Motor neuron (in vitro differentiated cells): Measurements from ENCODE around the gene SLC6A7. TPM values are rescaled to one million over a fixed set of nuclear protein-coding genes. Genes with fewer than 3 reads are reported as not detected.
A peak's percentile ranks its signal among the peaks of the same experiment; 100 is the strongest.
"Not testable (repeated sequence)": the region's sequence is repeated elsewhere in the genome, so short reads cannot be mapped to it uniquely, and the experiment has no call there.

Experiments
- ATAC-seq, 8 experiments: fragments of 200-7000 bp; cut with Tn5 transposase; replicated peaks in 6 of 8; 2 replicates each; pipeline ENCODE4 v1.8.0; 2021; ENCODE audit warnings: mild to moderate bottlenecking in 8 of 8, moderate library complexity in 8 of 8
- H3K27ac ChIP-seq, 2 donors: fragments of 250-450 bp; sonication (Bioruptor Pico); 2 replicates each; pipeline ENCODE4 v1.9.0; 2021; ENCODE audit warnings: antibody characterized with exemption in 2 of 2, mild to moderate bottlenecking in 2 of 2, moderate library complexity in 1 of 2
- H3K4me1 ChIP-seq, 2 donors: fragments of 250-450 bp; sonication (Bioruptor Pico); replicated peaks in 1 of 2; 2 replicates each; pipeline ENCODE4 v1.6.1; 2021; ENCODE audit warnings: antibody characterized with exemption in 2 of 2, mild to moderate bottlenecking in 2 of 2, moderate library complexity in 1 of 2
- H3K4me3 ChIP-seq, 5 donors: fragments of 250-450 bp; sonication (Bioruptor Pico); 2 replicates each; pipeline ENCODE4 v1.9.0; 2021; ENCODE audit warnings: antibody characterized with exemption in 5 of 5, mild to moderate bottlenecking in 5 of 5, moderate library complexity in 4 of 5
- WGBS, 10 experiments: fragments of 450-650 bp; shearing (Covaris generic); methylation state at CpG; one replicate each; pipeline ENCODE4 v1.0.0; 2022; 5-methylcytosine and 5-hydroxymethylcytosine counted together
- in situ Hi-C, 9 experiments: fragments of 400-800 bp; cut with MboI; loops; one replicate each; pipeline ENCODE4 v1.15.0; 2021; ENCODE audit warnings: low sequenced_read_pairs in 9 of 9, low pct_unique_long_range_greater_than_20kb in 2 of 9; ENCODE audit not compliant: unreplicated experiment in 9 of 9
- total RNA-seq, 8 experiments: library from RNA; unstranded; fragments of 300-600 nt; gene quantifications; 2 replicates each; pipeline versions ENCODE4 v1.2.3 to v1.2.4, GENCODE V29; 2022

SLC6A7 gene
- total RNA-seq, 8 experiments from 2014 or later = 0.07 to 1.9 (median 0.14) TPM; not detected in 1

DNA sequence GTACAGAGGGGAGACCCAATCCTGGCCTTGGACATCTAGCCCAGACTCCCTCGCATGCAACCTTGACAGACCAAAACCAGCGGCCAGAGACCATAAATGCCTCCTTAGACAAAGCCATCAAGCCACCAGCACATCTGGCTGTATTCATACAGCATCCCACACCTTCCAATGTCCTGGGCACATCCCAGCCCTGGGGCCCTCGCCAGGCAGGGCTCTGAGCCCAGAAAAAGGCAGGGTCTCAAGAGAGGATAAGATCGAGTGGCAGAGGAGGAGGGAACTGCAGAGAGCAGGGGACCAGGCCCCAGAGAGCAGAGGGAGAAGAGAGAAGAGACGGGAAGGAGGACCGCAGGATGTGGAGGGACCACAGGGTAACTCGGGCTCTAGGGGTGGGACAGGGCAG is 54.3 kb downstream of the SLC6A7 start:
- peaks cover 13 to 14% of the 10 kb centered on the region in 2 donors for H3K4me1 ChIP-seq
- ATAC-seq = no peak
- 21 to 100% (median 83%) methylated on average over 1 to 3 of the region's 7 CpGs; no CpG with 5 or more reads in 3 of the 10 experiments for WGBS, 10 experiments
- in situ Hi-C loops = no loop called here
- H3K4me3 ChIP-seq = no peak overlapping the region
- H3K27ac ChIP-seq = no peak overlapping the region

DNA sequence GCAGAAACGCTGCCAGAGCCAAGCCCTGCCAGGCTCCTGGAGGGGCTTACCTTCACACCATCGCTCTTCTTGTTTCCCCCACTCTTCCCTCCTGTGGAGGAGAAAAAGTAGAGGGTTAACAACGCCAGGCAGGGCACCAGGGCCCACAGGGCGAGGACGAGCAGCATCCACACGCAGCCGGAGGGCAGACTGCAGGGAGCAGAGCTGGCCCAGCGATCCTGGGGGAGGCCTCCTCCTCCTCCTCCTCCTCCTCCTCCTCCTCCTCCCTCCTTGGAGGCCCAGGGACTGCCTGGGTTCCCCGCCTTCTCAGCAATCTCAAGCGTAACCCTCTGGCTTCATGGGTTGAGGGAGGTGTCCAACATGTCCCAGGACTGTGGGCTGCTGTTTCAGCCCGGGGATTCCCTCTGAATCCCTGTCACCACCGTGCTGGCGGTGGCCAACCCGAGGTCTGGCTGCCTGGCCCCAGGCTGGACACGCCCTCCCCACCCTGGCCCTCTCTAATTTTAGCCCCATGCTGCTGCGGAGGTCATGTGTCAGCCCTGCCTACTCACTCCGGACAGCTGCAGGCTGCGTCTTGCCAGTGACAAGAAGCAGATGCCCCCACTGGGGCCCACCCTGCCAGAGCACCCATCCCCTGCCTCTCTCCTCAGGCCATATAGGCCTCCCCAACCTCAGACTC is 55.4 kb downstream of the SLC6A7 start:
- Histone ChIP-seq H3K4me1 (peaks cover 13 to 14% of the 10 kb centered on the region in 2 donors), H3K27ac (peak overlapping the region in 1 of 2 donors; percentile 30), H3K4me3 (no peak overlapping the region)
- in situ Hi-C loops = no loop called here
- WGBS, 10 experiments = 20% methylated on average over 1 to 4 of the region's 18 CpGs; no CpG with 5 or more reads in 8 of the 10 experiments
- peak; percentile 63 to 96 (median 88) for ATAC-seq

DNA sequence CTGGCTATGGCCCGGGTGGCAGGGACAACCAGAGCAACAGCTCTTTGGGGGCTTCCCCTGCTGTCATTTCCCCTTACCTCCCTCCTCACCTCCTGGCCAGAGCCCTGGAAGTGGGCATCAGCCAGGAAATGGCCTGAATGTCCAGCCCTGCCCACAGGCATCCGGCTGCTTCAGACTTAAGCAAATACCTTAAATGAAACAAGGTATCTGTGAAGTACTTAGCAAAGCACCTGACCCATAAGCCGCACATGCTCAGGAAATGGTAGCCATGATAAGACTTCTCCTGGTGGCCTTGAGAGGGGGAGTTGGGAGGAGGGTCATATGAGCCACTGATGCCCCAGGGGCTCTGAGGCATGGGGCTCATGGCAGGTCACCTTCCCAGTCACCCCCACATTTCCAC is 55.9 kb downstream of the SLC6A7 start:
- H3K4me1 ChIP-seq = peaks cover 13 to 14% of the 10 kb centered on the region in 2 donors

GRCh38 chr5:150246429-150246828 is 56.6 kb downstream of the SLC6A7 start:
- no peak for ATAC-seq
- Histone ChIP-seq H3K27ac (no peak overlapping the region), H3K4me1 (peaks cover 13 to 14% of the 10 kb centered on the region in 2 donors), H3K4me3 (no peak overlapping the region)
- in situ Hi-C loops = no loop called here
- 82 to 100% (median 96%) methylated on average over 1 to 5 of the region's 5 CpGs; no CpG with 5 or more reads in 2 of the 10 experiments for WGBS, 10 experiments

More for the DNA sequence above, 55.9 kb downstream of the SLC6A7 start:
- in situ Hi-C loops = no loop called here
- Histone ChIP-seq H3K27ac (no peak overlapping the region), H3K4me3 (no peak overlapping the region)
- no peak for ATAC-seq
- WGBS, 10 experiments = 80 to 100% (median 80%) methylated on average over 1 to 2 of the region's 3 CpGs; no CpG with 5 or more reads in 5 of the 10 experiments

- 93 to 100% methylated on average over 1 to 3 of the region's 5 CpGs; no CpG with 5 or more reads in 8 of the 10 experiments for WGBS, 10 experiments
- in situ Hi-C loops = no loop called here
- peaks cover 11 to 12% of the 10 kb centered on the region in 2 donors for H3K4me1 ChIP-seq
These were observed 57.0 kb downstream of the SLC6A7 start for GRCh38 chr5:150246835-150247234.

GRCh38 chr5:150247726-150248125 is 57.9 kb downstream of the SLC6A7 start:
- no peak overlapping the region for H3K27ac ChIP-seq
- peaks cover 8 to 11% of the 10 kb centered on the region in 2 donors for H3K4me1 ChIP-seq
- ATAC-seq = no peak
- in situ Hi-C loops = no loop called here
- 83 to 96% methylated on average over 1 to 4 of the region's 9 CpGs; no CpG with 5 or more reads in 8 of the 10 experiments for WGBS, 10 experiments
- no peak overlapping the region for H3K4me3 ChIP-seq

More at GRCh38 chr5:150246835-150247234, 57.0 kb downstream of the SLC6A7 start:
- Histone ChIP-seq H3K27ac (no peak overlapping the region), H3K4me3 (no peak overlapping the region)
- no peak for ATAC-seq

GRCh38 chr5:150248493-150248892 is 58.6 kb downstream of the SLC6A7 start:
- H3K4me3 ChIP-seq, H3K27ac ChIP-seq, ATAC-seq, in situ Hi-C loops: not testable (repeated sequence)
- 70 to 100% (median 80%) methylated on average over 1 to 3 of the region's 6 CpGs; no CpG with 5 or more reads in 5 of the 10 experiments for WGBS, 10 experiments
- H3K4me1 ChIP-seq = peaks cover 8 to 11% of the 10 kb centered on the region in 2 donors

DNA sequence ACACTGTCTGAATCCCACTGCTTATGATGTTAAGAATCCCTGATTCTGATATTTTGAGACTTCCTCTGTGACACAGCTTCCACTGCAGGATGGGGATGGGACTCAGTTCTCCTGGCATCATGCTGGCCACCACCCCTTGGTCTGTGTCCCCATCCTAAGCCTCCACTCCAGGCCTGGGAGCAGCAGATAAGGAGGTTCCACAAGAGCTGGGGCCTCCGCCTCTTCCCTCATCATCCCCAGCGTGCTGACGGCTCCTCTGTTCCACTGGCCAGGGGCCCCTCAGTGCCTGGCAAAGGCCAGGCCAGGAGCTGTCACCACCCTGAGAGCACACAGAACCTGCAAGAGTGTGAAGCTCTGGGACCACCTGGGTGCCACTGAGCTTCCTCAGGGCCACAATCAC is 59.1 kb downstream of the SLC6A7 start:
- in situ Hi-C loops = no loop called here
- no peak for ATAC-seq
- H3K4me1 ChIP-seq = peaks cover 8 to 11% of the 10 kb centered on the region in 2 donors
- H3K4me3 ChIP-seq = no peak overlapping the region
- H3K27ac ChIP-seq = peak overlapping the region in 1 of 2 donors; percentile 23
- 100% methylated on average over 3 of the region's 3 CpGs; no CpG with 5 or more reads in 9 of the 10 experiments for WGBS, 10 experiments

GRCh38 chr5:150249744-150250143 is 59.9 kb downstream of the SLC6A7 start:
- in situ Hi-C loops = loop anchor here in 1 of 9 experiments (25.0 kb wide), 1 partner anchor 113 kb away; the partner anchor contains the start of gene TCOF1
- no peak overlapping the region for H3K4me3 ChIP-seq
- peaks cover 11 to 13% of the 10 kb centered on the region in 2 donors for H3K4me1 ChIP-seq
- no peak overlapping the region for H3K27ac ChIP-seq
- 67 to 100% (median 92%) methylated on average over 1 to 3 of the region's 5 CpGs; no CpG with 5 or more reads in 3 of the 10 experiments for WGBS, 10 experiments
- no peak for ATAC-seq

- in situ Hi-C loops = loop anchor here in 1 of 9 experiments (25.0 kb wide), 1 partner anchor 111 kb away; the partner anchor contains the start of gene TCOF1
- WGBS, 10 experiments = 73 to 94% (median 85%) methylated on average over 1 to 5 of the region's 7 CpGs; no CpG with 5 or more reads in 4 of the 10 experiments
- H3K4me1 ChIP-seq = peaks cover 21% of the 10 kb centered on the region in 2 donors
- H3K4me3 ChIP-seq = no peak overlapping the region
- H3K27ac ChIP-seq = no peak overlapping the region
- ATAC-seq = no peak
These were observed 61.6 kb downstream of the SLC6A7 start for GRCh38 chr5:150251504-150251903.

DNA sequence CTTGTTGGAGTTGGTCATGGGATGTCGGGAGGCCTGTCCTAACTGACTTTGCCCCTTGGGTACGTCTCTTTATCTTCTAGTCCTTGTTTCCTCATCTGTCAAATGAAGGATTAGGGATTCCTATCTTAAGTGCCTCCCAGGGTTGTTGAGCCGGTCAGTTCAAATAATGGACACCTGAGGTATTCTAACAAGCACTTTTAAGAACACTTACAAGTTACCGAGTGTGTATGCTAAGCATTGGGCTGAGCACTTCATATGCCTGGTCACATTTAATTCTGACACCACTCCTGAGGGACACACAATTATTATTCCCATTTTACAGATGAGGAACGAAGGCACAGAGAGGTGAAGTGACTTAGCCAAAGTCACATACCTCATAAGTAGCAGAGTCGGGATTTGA is 62.6 kb downstream of the SLC6A7 start:
- Histone ChIP-seq H3K27ac (no peak overlapping the region), H3K4me3 (no peak overlapping the region), H3K4me1 (peaks cover 24 to 25% of the 10 kb centered on the region in 2 donors)
- in situ Hi-C loops = loop anchor here in 1 of 9 experiments (25.0 kb wide), 1 partner anchor 110 kb away; the partner anchor contains the start of gene TCOF1
- no peak for ATAC-seq
- WGBS, 10 experiments = 68 to 100% (median 95%) methylated on average over 2 to 5 of the region's 6 CpGs; no CpG with 5 or more reads in 1 of the 10 experiments

DNA sequence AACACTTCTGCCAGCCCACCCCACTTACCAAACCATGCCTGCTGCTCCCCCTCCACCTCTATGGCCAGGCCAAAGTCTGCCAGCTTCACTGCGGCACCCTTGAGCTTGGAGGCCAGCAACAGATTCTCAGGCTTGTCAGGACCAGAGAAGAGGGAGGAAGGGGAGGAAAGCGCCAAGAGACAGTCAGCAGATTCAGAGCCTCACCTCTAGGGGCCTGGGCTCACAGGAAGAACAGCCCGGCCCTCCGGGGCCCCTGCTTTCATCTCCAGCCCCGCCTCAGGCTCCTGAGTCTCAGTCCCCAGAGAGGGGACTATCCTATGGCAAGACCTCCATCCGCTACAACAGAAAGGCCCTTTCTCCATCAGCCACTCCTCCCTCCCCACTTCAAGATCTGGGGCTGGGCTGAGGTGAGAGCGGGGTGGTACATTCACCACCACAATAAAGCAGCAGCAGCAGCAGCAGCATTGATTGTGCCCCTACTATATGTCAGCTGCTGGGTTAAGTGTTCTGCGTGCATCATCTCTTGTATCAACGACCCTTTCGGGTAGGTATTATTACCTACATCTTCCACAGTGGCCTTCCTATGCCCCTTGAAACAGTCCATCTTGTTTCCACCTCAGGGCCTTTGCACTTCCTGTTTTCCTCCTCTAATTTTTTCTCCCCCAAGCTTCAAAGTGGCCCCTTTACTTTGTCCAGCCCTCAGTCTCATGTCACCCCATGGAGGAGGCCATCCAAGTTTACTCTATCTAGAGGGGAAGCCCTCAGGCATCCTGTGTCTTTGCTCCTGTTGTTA is 63.8 kb downstream of the SLC6A7 start:
- Histone ChIP-seq H3K27ac (no peak overlapping the region), H3K4me3 (no peak overlapping the region), H3K4me1 (peaks cover 27 to 33% of the 10 kb centered on the region in 2 donors)
- no peak for ATAC-seq
- 27 to 93% (median 77%) methylated on average over 2 to 6 of the region's 10 CpGs; no CpG with 5 or more reads in 3 of the 10 experiments for WGBS, 10 experiments
- in situ Hi-C loops = loop anchor here in 1 of 9 experiments (25.0 kb wide), 1 partner anchor 109 kb away; the partner anchor contains the start of gene TCOF1
